BJ (cell line): Measurements from ENCODE around the gene H2BW2. TPM values are rescaled to one million over a fixed set of nuclear protein-coding genes. Genes with fewer than 3 reads are reported as not detected.
"Not testable (repeated sequence)": the region's sequence is repeated elsewhere in the genome, so short reads cannot be mapped to it uniquely, and the experiment has no call there.

Experiments used
- CTCF ChIA-PET: fragments of 350-600 bp; formaldehyde crosslinking; extraction: SDS; loops from one replicate; lab custom pipeline; 2021; ENCODE audit warnings: antibody characterized with exemption, inconsistent platforms; lab: Yijun Ruan, JAX
- POLR2A ChIA-PET: fragments of 300-600 bp; sonication (Branson Sonifier 250); formaldehyde crosslinking; extraction: SDS; loops from one replicate; lab custom pipeline; 2021; ENCODE audit warnings: antibody characterized with exemption; lab: Charles Lee
- DNase-seq: peaks from one replicate; pipeline ENCODE4 v3.0.0-alpha.2; 2011; ENCODE audit warnings: low read depth
- H3K27me3 ChIP-seq: 2 replicates; pipeline ENCODE4 v1.6.0; 2011; ENCODE audit warnings: low read length; ENCODE audit not compliant: control insufficient read depth, insufficient read depth
- H3K36me3 ChIP-seq: 2 replicates; pipeline ENCODE4 v1.5.1; 2011; ENCODE audit warnings: low read length; ENCODE audit not compliant: control insufficient read depth, insufficient read depth
- H3K4me3 ChIP-seq: 2 replicates; pipeline ENCODE4 v1.5.1; 2011; ENCODE audit warnings: low read depth, mild to moderate bottlenecking, control low read depth, low read length
- CTCF ChIP-seq: IDR thresholded peaks from 2 replicates; pipeline ENCODE4 v1.5.1; 2011; ENCODE audit warnings: low read depth, mild to moderate bottlenecking, control low read depth, inconsistent platforms, low read length, moderate library complexity; ENCODE audit not compliant: insufficient read depth
- polyA minus RNA-seq: library from RNA; depleted of rRNA, polyadenylated mRNA; stranded (reverse); fragments of >200 nt; gene quantifications from 2 replicates; pipeline ENCODE4 v1.2.3, GENCODE V29; 2011; rRNA and poly(A)+ RNA removed
- polyA plus RNA-seq: library from polyadenylated mRNA; depleted of rRNA; stranded (reverse); fragments of >200 nt; gene quantifications from 2 replicates; pipeline ENCODE4 v1.2.3, GENCODE V29; 2011; rRNA removed

Gene H2BW2
- polyA plus RNA-seq (not detected in 2 replicates), polyA minus RNA-seq (not detected in 2 replicates)

GRCh38 chrX:104039689-104040505 lies at the start of gene H2BW2:
TSS of gene H2BW2 (plus strand) at chrX:104039956. CDS start at chrX:104039995, 39 bp downstream.
- ChIA-PET POLR2A (no interaction called here), CTCF (interaction anchor here (0.7 kb wide), 1 partner anchor 40 kb away, joined by 3 read pairs; no protein-coding TSS in a partner anchor)
- no peak for TF ChIP-seq CTCF
- no peaks in the 10 kb centered on the region for H3K27me3 ChIP-seq
- H3K36me3 ChIP-seq = no peaks in the 10 kb centered on the region
- DNase-seq = no peak
- no peak within 1 kb of the TSS for H3K4me3 ChIP-seq

- Histone ChIP-seq H3K4me3 (no peak overlapping the region), H3K36me3 (no peaks in the 10 kb centered on the region), H3K27me3 (peaks cover 2% of the 10 kb centered on the region)
- ChIA-PET POLR2A (no interaction called here), CTCF (interaction anchor here (0.6 kb wide), 1 partner anchor 40 kb away, joined by 3 read pairs; no protein-coding TSS in a partner anchor)
- DNase-seq = no peak
- TF ChIP-seq CTCF = no peak
Observed at GRCh38 chrX:103999234-103999633, 40.5 kb upstream of the H2BW2 start.

- no peaks in the 10 kb centered on the region for H3K27me3 ChIP-seq
- H3K4me3 ChIP-seq = no peak overlapping the region
- no peaks in the 10 kb centered on the region for H3K36me3 ChIP-seq
- no peak for DNase-seq
- TF ChIP-seq CTCF = no peak
- CTCF ChIA-PET = no interaction called here
- POLR2A ChIA-PET = no interaction called here
Observed at GRCh38 chrX:104008831-104009230, 30.9 kb upstream of the H2BW2 start.

GRCh38 chrX:104013158-104013557 lies 26.6 kb upstream of the H2BW2 start:
- DNase-seq = no peak
- Histone ChIP-seq H3K36me3 (no peaks in the 10 kb centered on the region), H3K27me3 (no peaks in the 10 kb centered on the region), H3K4me3 (no peak overlapping the region)
- no peak for TF ChIP-seq CTCF
- ChIA-PET POLR2A (no interaction called here), CTCF (no interaction called here)

- Histone ChIP-seq H3K36me3 (no peaks in the 10 kb centered on the region), H3K27me3 (no peaks in the 10 kb centered on the region), H3K4me3 (no peak within 1 kb of the TSS)
- ChIA-PET POLR2A (no interaction called here), CTCF (no interaction called here)
- no peak for DNase-seq
- TF ChIP-seq CTCF = no peak
Observed at GRCh38 chrX:104013606-104014005, 26.1 kb upstream of the H2BW2 start, which contains the start of gene H2BW1. TSS of gene H2BW1 (minus strand) at chrX:104013708. CDS start at chrX:104013576, 132 bp downstream.

GRCh38 chrX:104015576-104015975 lies 24.2 kb upstream of the H2BW2 start:
- H3K4me3 ChIP-seq, POLR2A ChIA-PET, H3K27me3 ChIP-seq, DNase-seq, CTCF ChIA-PET, H3K36me3 ChIP-seq: not testable (repeated sequence)
